Neural crest cell (in vitro differentiated cells): ENCODE data around the gene GPAT3. TPM values are rescaled to one million over a fixed set of nuclear protein-coding genes. Genes with fewer than 3 reads are reported as not detected.
A peak's percentile ranks its signal among the peaks of the same experiment; 100 is the strongest.

ENCODE experiments used
- DNase-seq: peaks from one replicate; pipeline ENCODE4 v3.0.0; 2021; ENCODE audit warnings: low read depth, mixed read lengths, low spot score
- H3K27ac Mint-ChIP-seq: one replicate; pipeline ENCODE4 v1.8.0; 2021; ENCODE audit warnings: mild to moderate bottlenecking, mixed read lengths; ENCODE audit not compliant: unreplicated experiment
- H3K27me3 Mint-ChIP-seq: 2 replicates; pipeline ENCODE4 v1.8.0; 2021; ENCODE audit warnings: low read depth, mild to moderate bottlenecking, mixed read lengths
- H3K36me3 Mint-ChIP-seq: 2 replicates; pipeline ENCODE4 v1.8.0; 2021; ENCODE audit warnings: low read depth, mild to moderate bottlenecking, mixed read lengths
- H3K4me1 Mint-ChIP-seq: 2 replicates; pipeline ENCODE4 v1.8.0; 2021; ENCODE audit warnings: mixed read lengths
- H3K4me3 Mint-ChIP-seq: one replicate; pipeline ENCODE4 v1.8.0; 2021; ENCODE audit warnings: mild to moderate bottlenecking, mixed read lengths
- H3K9me3 Mint-ChIP-seq: 2 replicates; pipeline ENCODE4 v1.8.0; 2021; ENCODE audit warnings: mixed read lengths
- CTCF ChIP-seq: fragments of 200-600 bp; sonication (generic); conservative IDR thresholded peaks from 2 replicates; pipeline ENCODE4 v1.5.0; 2021; ENCODE audit warnings: antibody characterized with exemption, mild to moderate bottlenecking
- total RNA-seq: library from RNA; stranded (reverse); gene quantifications from 2 replicates; pipeline ENCODE4 v1.2.1, GENCODE V29; 2021

Gene GPAT3
- total RNA-seq, 1 donor from 2014 or later: not detected

GRCh38 chr4:83639849-83640493 lies 104.1 kb downstream of the GPAT3 start:
- peak; percentile 71 for DNase-seq
- peak; percentile 89 for TF ChIP-seq CTCF
- Mint-ChIP-seq H3K27me3 (peaks cover 31% of the 10 kb centered on the region), H3K4me1 (no peaks in the 10 kb centered on the region), H3K4me3 (no peak overlapping the region), H3K9me3 (no peaks in the 10 kb centered on the region), H3K27ac (no peak overlapping the region), H3K36me3 (no peaks in the 10 kb centered on the region)

- Mint-ChIP-seq H3K9me3 (no peaks in the 10 kb centered on the region), H3K27me3 (peaks cover 36% of the 10 kb centered on the region), H3K4me1 (no peaks in the 10 kb centered on the region), H3K4me3 (no peak overlapping the region), H3K36me3 (no peaks in the 10 kb centered on the region), H3K27ac (no peak overlapping the region)
- DNase-seq: no peak
- no peak for TF ChIP-seq CTCF
Observed at GRCh38 chr4:83643036-83643435, 107.1 kb downstream of the GPAT3 start.

GRCh38 chr4:83644677-83645659 lies 109.1 kb downstream of the GPAT3 start:
- peak; percentile 97 for TF ChIP-seq CTCF
- Mint-ChIP-seq H3K4me1 (no peaks in the 10 kb centered on the region), H3K4me3 (no peak overlapping the region), H3K27me3 (peaks cover 34% of the 10 kb centered on the region), H3K27ac (no peak overlapping the region), H3K36me3 (no peaks in the 10 kb centered on the region), H3K9me3 (no peaks in the 10 kb centered on the region)
- DNase-seq: peak; percentile 53

GRCh38 chr4:83646538-83647239 lies 110.8 kb downstream of the GPAT3 start:
- DNase-seq: no peak
- H3K27me3 Mint-ChIP-seq: peaks cover 23% of the 10 kb centered on the region
- H3K27ac Mint-ChIP-seq: no peak overlapping the region
- no peaks in the 10 kb centered on the region for H3K4me1 Mint-ChIP-seq
- no peaks in the 10 kb centered on the region for H3K36me3 Mint-ChIP-seq
- H3K9me3 Mint-ChIP-seq: no peaks in the 10 kb centered on the region
- H3K4me3 Mint-ChIP-seq: no peak overlapping the region
- no peak for TF ChIP-seq CTCF

GRCh38 chr4:83651846-83652245 lies 115.9 kb downstream of the GPAT3 start:
- no peaks in the 10 kb centered on the region for H3K27me3 Mint-ChIP-seq
- peaks cover 4% of the 10 kb centered on the region for H3K9me3 Mint-ChIP-seq
- TF ChIP-seq CTCF: no peak
- H3K27ac Mint-ChIP-seq: no peak overlapping the region
- no peaks in the 10 kb centered on the region for H3K36me3 Mint-ChIP-seq
- H3K4me3 Mint-ChIP-seq: no peak overlapping the region
- no peaks in the 10 kb centered on the region for H3K4me1 Mint-ChIP-seq
- no peak for DNase-seq
